ENCODE measurements around the gene ATP7B. TPM values are rescaled to one million over a fixed set of nuclear protein-coding genes. Genes with fewer than 3 reads are reported as not detected.

ATP7B gene
- 1.6 and 2.3 TPM in 2 replicates for total RNA-seq

GRCh38 chr13:52010890-52011631, at the start of gene ATP7B:
Gene ATP7B, minus strand, starts transcription at chr13:52011450. Its CDS starts 113 bp downstream, at chr13:52011337.

DNA sequence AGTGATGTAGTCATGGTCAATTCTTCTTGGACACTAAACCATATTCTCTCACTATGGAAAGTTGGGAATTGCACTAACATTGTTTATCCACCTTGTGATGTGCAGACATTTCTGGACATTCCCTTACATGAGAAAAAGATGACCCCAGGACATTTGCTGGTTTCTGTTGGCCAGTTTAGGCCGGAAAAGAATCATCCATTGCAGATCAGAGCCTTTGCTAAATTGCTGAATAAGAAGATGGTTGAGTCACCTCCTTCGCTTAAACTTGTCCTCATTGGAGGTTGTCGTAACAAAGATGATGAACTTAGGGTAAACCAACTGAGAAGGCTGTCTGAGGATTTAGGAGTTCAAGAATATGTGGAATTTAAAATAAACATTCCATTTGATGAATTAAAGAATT, 13.2 kb upstream of the ATP7B start, which contains the start of gene UTP14C:
Gene UTP14C, plus strand, starts transcription at position 211 of the 400 bp plus-strand sequence. CDS start 4,114 bp downstream, outside the sequence.

DNA sequence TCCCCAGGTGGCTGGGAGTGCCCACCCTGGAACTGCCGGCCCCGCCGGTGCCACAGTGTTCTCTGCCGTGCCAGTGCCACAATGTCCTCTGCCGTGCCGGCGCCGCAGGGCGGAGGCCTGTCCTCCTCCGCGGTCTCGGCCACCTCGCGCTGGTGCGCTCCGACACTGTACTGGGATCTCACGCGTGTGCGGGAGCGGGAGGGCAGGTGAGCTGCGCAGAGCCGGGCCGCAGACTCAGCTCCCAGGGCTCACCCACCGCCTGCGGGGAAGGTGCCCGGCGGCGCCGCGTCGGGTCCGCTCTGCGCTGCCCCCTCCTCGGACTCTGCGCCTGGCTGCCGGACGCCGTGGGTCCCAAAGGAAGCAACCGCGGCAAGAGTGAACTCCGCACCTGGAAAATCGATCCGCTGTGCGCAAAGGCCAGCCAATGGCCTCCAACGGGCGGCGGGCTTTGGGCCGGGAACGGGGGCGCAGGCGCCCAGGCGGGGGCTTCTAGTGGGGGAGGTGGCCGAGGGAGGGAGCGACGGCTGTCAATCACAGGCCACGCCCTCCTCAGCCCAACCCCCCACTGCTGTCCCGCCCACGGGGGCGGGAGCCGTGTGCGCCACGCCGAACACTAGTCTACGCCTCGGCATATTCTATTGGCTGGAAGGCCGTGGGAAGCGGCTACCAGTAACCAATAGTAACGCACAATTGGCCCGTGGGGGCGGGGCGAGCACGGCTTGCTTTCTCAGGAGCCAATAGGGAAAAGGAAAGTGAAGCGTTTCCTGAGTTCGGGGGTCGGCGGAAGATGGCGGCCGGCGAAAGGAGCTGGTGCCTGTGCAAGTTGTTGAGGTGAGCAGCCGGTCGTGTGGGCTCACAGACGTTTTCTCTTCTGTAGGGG, 622 bp upstream of the ATP7B start, which contains the start of gene ALG11:
Gene ALG11, plus strand, starts transcription at position 767 of the 880 bp plus-strand sequence. Its CDS starts 21 bp downstream, at position 788.

Other genes starting within 250 kb of the ATP7B start
- gene DHRS12, start 207.3 kb downstream of the ATP7B start, total RNA-seq = 0.86 and 3.0 TPM in 2 replicates
- gene TMEM272, start 166.3 kb downstream of the ATP7B start, total RNA-seq = not detected in 2 replicates
- gene CCDC70, start 149.5 kb downstream of the ATP7B start, total RNA-seq = not detected in 2 replicates
- 9.4 and 9.8 TPM in 2 replicates for gene ALG11, start 948 bp upstream of the ATP7B start, total RNA-seq
- gene UTP14C, start 13.2 kb upstream of the ATP7B start, total RNA-seq = 6.1 and 8.2 TPM in 2 replicates
- not detected in 2 replicates for gene NEK5, start 117.6 kb upstream of the ATP7B start, total RNA-seq
- 6.2 and 6.6 TPM in 2 replicates for gene NEK3, start 148.1 kb upstream of the ATP7B start, total RNA-seq